ENCODE measurements around the gene CHAT.

The CHAT gene

GRCh38 chr10:49605939-49606509 is 7.8 kb upstream of the CHAT start:
- peaks cover 36% of the 10 kb centered on the region for H3K27me3 ChIP-seq (ENCODE audit: control insufficient read depth, insufficient read depth, low read length)
- H3K36me3 ChIP-seq (ENCODE audit: control insufficient read depth, insufficient read depth, low read length): no peaks in the 10 kb centered on the region
- no peak overlapping the region for H3K4me3 ChIP-seq (ENCODE audit: low read length)
- H3K27ac ChIP-seq (ENCODE audit: low read length): no peak overlapping the region
- WGBS (ENCODE audit: insufficient coverage, insufficient read length): no CpG with 5 or more reads among the region's 3 CpGs
- peaks cover 5% of the 10 kb centered on the region for H3K4me1 ChIP-seq (ENCODE audit: control insufficient read depth, insufficient read depth, low read length)
- no peak for DNase-seq (ENCODE audit: low read depth, low spot score)
- H3K9me3 ChIP-seq (ENCODE audit: control insufficient read depth, insufficient read depth, low read length): no peaks in the 10 kb centered on the region

GRCh38 chr10:49606981-49607535 is 6.8 kb upstream of the CHAT start:
- Histone ChIP-seq H3K36me3 (ENCODE audit: control insufficient read depth, insufficient read depth, low read length) (no peaks in the 10 kb centered on the region), H3K27me3 (ENCODE audit: control insufficient read depth, insufficient read depth, low read length) (peaks cover 47% of the 10 kb centered on the region), H3K9me3 (ENCODE audit: control insufficient read depth, insufficient read depth, low read length) (no peaks in the 10 kb centered on the region), H3K27ac (ENCODE audit: low read length) (no peak overlapping the region), H3K4me1 (ENCODE audit: control insufficient read depth, insufficient read depth, low read length) (peaks cover 14% of the 10 kb centered on the region), H3K4me3 (ENCODE audit: low read length) (no peak overlapping the region)
- WGBS (ENCODE audit: insufficient coverage, insufficient read length): no CpG with 5 or more reads among the region's 22 CpGs
- DNase-seq (ENCODE audit: low read depth, low spot score): no peak

DNA sequence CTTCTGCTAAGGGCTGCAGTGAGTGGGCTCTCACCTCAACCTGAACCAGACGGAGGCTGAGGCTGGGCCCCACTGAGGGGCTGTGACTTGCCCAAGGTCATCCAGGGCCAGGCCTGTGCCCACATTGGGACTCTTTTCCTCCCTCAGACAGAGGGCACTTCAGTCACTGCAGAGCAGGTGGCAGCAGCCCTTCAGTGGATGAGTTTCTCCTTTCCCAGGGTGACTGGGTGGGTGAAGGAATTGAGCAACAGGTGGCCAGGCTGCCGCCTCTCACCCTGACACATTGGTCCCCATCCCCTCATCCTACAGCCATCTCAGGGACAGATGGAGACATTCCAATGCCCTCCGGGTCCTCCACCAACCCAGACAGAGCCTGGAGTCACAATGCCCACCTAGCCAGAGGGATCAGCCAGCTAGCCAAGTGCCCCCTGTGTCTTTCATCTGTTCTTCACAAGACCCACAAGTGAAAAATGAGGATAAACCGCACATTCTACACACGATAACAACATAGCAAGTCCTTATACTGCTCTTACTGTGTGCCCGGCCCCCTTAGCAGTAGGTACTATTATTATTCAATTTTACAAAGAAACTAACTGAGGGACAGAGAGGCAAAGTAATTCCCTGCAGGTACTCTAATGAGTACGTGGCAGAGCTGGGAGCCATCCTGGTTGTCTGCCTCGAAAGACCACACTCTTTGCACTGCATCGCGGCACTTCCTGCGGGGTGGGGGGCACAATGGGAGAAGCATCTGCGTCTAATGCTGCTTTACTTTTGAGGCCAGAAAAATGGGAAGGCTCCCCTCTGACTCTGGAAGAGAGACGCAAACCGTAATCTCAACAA is 5.5 kb upstream of the CHAT start:
- Histone ChIP-seq H3K4me3 (ENCODE audit: low read length) (no peak overlapping the region; the same call in 1 of the 2 replicates), H3K4me1 (ENCODE audit: control insufficient read depth, insufficient read depth, low read length) (peaks cover 14% of the 10 kb centered on the region), H3K36me3 (ENCODE audit: control insufficient read depth, insufficient read depth, low read length) (no peaks in the 10 kb centered on the region), H3K9me3 (ENCODE audit: control insufficient read depth, insufficient read depth, low read length) (no peaks in the 10 kb centered on the region), H3K27me3 (ENCODE audit: control insufficient read depth, insufficient read depth, low read length) (peaks cover 59% of the 10 kb centered on the region), H3K27ac (ENCODE audit: low read length) (no peak overlapping the region)
- DNase-seq (ENCODE audit: low read depth, low spot score): no peak
- no CpG with 5 or more reads among the region's 14 CpGs for WGBS (ENCODE audit: insufficient coverage, insufficient read length)

DNA sequence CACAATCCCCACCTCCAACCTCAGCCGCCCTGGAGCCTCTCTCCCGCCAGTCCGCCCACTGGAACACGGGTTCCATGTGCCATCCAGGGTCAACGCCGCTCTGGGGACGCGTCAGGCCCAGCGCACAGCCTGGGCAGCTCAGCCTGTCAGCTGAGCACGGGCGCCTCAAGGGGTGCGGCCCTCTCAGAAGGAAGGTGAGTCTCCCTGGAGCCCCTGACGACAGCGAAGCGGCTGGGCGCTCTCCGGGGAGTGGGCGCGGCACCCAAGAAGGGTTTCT is 4.9 kb upstream of the CHAT start:
- no peak for DNase-seq (ENCODE audit: low read depth, low spot score)
- peaks cover 14% of the 10 kb centered on the region for H3K4me1 ChIP-seq (ENCODE audit: control insufficient read depth, insufficient read depth, low read length)
- no peaks in the 10 kb centered on the region for H3K9me3 ChIP-seq (ENCODE audit: control insufficient read depth, insufficient read depth, low read length)
- H3K4me3 ChIP-seq (ENCODE audit: low read length): peak overlapping the region; percentile 42; the same call in 1 of the 2 replicates
- H3K27ac ChIP-seq (ENCODE audit: low read length): no peak overlapping the region
- no peaks in the 10 kb centered on the region for H3K36me3 ChIP-seq (ENCODE audit: control insufficient read depth, insufficient read depth, low read length)
- WGBS (ENCODE audit: insufficient coverage, insufficient read length): no CpG with 5 or more reads among the region's 19 CpGs
- H3K27me3 ChIP-seq (ENCODE audit: control insufficient read depth, insufficient read depth, low read length): peaks cover 64% of the 10 kb centered on the region

DNA sequence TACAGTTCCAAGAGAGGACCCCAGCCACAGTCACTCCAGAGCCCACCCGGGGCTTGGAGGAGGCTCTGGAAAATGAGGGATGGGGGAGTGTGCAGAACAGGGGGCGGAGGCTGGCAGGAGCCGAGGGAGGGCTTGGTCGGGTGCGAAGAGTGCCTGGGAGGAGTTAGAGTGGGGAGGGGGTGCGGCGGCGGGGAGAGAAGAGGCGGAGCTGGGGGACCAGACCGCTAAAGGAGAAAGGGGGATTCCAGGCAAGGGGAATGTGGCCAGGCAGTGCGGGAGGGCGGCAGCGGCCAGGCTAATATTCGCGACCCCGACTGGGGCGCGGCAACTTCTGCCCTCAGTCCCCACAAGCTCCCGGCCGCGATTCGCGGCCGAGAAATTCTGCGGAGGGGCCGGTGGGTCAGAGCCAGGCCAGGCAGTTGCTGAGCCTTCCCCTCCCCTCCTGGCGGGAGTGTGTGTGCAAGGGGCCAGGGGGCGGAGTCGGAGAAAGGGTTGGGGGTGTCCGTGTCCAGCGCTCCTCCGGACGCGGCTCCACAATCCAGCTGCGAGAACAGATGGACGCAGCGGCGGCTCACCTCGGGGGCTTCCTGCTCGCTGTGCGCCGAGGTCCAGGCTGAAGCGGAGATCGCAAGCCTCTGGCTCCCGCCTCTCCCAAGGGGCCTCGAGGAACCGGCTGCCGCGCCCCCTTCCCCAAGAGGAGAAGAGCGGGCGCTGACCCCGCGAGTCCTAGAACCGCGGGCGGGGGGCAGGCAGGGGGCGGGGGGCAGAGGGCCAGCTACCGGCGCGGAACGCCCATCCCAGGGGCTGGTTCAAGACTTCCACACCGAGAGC is 4.3 kb upstream of the CHAT start:
- no peak overlapping the region for H3K27ac ChIP-seq (ENCODE audit: low read length)
- no peaks in the 10 kb centered on the region for H3K9me3 ChIP-seq (ENCODE audit: control insufficient read depth, insufficient read depth, low read length)
- peaks cover 69% of the 10 kb centered on the region for H3K27me3 ChIP-seq (ENCODE audit: control insufficient read depth, insufficient read depth, low read length)
- no peaks in the 10 kb centered on the region for H3K36me3 ChIP-seq (ENCODE audit: control insufficient read depth, insufficient read depth, low read length)
- peaks cover 14% of the 10 kb centered on the region for H3K4me1 ChIP-seq (ENCODE audit: control insufficient read depth, insufficient read depth, low read length)
- DNase-seq (ENCODE audit: low read depth, low spot score): no peak
- H3K4me3 ChIP-seq (ENCODE audit: low read length): peak overlapping the region; percentile 42; the same call in 1 of the 2 replicates
- WGBS (ENCODE audit: insufficient coverage, insufficient read length): no CpG with 5 or more reads among the region's 62 CpGs

DNA sequence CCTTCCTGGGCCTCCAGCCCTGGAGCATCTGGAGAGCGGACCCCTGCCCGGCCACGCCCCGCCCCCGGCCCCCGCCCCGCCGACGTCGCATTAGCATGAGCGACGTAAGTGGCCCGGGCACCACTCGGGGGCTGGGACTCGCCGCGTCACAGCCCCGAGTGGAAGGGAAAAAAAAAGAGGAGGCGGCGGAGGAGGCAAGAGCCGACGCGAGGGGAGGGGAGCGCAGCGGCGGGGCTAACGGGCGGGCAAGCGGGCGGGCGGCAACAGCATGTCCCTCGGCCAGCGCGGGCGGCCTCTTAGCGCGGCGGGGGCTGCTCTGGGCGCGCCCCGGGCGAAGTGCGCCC is 3.8 kb upstream of the CHAT start, which contains the start of gene SLC18A3:
Gene SLC18A3 (plus strand): TSS at position 197 of the 344 bp plus-strand sequence. CDS start 431 bp downstream, outside the sequence.
- DNase-seq (ENCODE audit: low read depth, low spot score): no peak
- no CpG with 5 or more reads among the region's 43 CpGs for WGBS (ENCODE audit: insufficient coverage, insufficient read length)

GRCh38 chr10:49610458-49611165 is 3.2 kb upstream of the CHAT start:
- Histone ChIP-seq H3K27ac (ENCODE audit: low read length) (no peak overlapping the region), H3K4me3 (ENCODE audit: low read length) (peak overlapping the region; percentile 42; the same call in 1 of the 2 replicates), H3K4me1 (ENCODE audit: control insufficient read depth, insufficient read depth, low read length) (peaks cover 14% of the 10 kb centered on the region), H3K27me3 (ENCODE audit: control insufficient read depth, insufficient read depth, low read length) (peaks cover 80% of the 10 kb centered on the region), H3K9me3 (ENCODE audit: control insufficient read depth, insufficient read depth, low read length) (no peaks in the 10 kb centered on the region), H3K36me3 (ENCODE audit: control insufficient read depth, insufficient read depth, low read length) (no peaks in the 10 kb centered on the region)
- WGBS (ENCODE audit: insufficient coverage, insufficient read length): no CpG with 5 or more reads among the region's 72 CpGs
- DNase-seq (ENCODE audit: low read depth, low spot score): no peak

More for the DNA sequence above, 3.8 kb upstream of the CHAT start, which contains the start of gene SLC18A3:
- Histone ChIP-seq H3K4me3 (ENCODE audit: low read length) (peak within 1 kb of the TSS; percentile 42), H3K27me3 (ENCODE audit: control insufficient read depth, insufficient read depth, low read length) (peaks cover 75% of the 10 kb centered on the region), H3K36me3 (ENCODE audit: control insufficient read depth, insufficient read depth, low read length) (no peaks in the 10 kb centered on the region), H3K4me1 (ENCODE audit: control insufficient read depth, insufficient read depth, low read length) (peaks cover 14% of the 10 kb centered on the region), H3K9me3 (ENCODE audit: control insufficient read depth, insufficient read depth, low read length) (no peaks in the 10 kb centered on the region), H3K27ac (ENCODE audit: low read length) (no peak within 1 kb of the TSS)

GRCh38 chr10:49611166-49611815 is 2.5 kb upstream of the CHAT start:
- Histone ChIP-seq H3K4me3 (ENCODE audit: low read length) (peak overlapping the region; percentile 30), H3K36me3 (ENCODE audit: control insufficient read depth, insufficient read depth, low read length) (no peaks in the 10 kb centered on the region), H3K4me1 (ENCODE audit: control insufficient read depth, insufficient read depth, low read length) (peaks cover 14% of the 10 kb centered on the region), H3K27ac (ENCODE audit: low read length) (no peak overlapping the region), H3K9me3 (ENCODE audit: control insufficient read depth, insufficient read depth, low read length) (no peaks in the 10 kb centered on the region), H3K27me3 (ENCODE audit: control insufficient read depth, insufficient read depth, low read length) (peaks cover 82% of the 10 kb centered on the region)
- WGBS (ENCODE audit: insufficient coverage, insufficient read length): no CpG with 5 or more reads among the region's 63 CpGs
- no peak for DNase-seq (ENCODE audit: low read depth, low spot score)

GRCh38 chr10:49611816-49612512 is 1.9 kb upstream of the CHAT start:
- no peak overlapping the region for H3K27ac ChIP-seq (ENCODE audit: low read length)
- WGBS (ENCODE audit: insufficient coverage, insufficient read length): no CpG with 5 or more reads among the region's 53 CpGs
- H3K4me1 ChIP-seq (ENCODE audit: control insufficient read depth, insufficient read depth, low read length): peaks cover 14% of the 10 kb centered on the region
- no peaks in the 10 kb centered on the region for H3K36me3 ChIP-seq (ENCODE audit: control insufficient read depth, insufficient read depth, low read length)
- H3K9me3 ChIP-seq (ENCODE audit: control insufficient read depth, insufficient read depth, low read length): no peaks in the 10 kb centered on the region
- H3K27me3 ChIP-seq (ENCODE audit: control insufficient read depth, insufficient read depth, low read length): peaks cover 87% of the 10 kb centered on the region
- H3K4me3 ChIP-seq (ENCODE audit: low read length): no peak overlapping the region
- DNase-seq (ENCODE audit: low read depth, low spot score): no peak

Measured in iPS DF 6.9 (cell line).